Measurements from ENCODE around the gene CERKL. TPM values are rescaled to one million over a fixed set of nuclear protein-coding genes. Genes with fewer than 3 reads are reported as not detected.
A peak's percentile ranks its signal among the peaks of the same experiment; 100 is the strongest.

The CERKL gene
- total and polyA plus RNA-seq, 2 of the 13 experiments (the other 11 are each of a cell fraction or from before 2014, with no cell fraction given): not detected

DNA sequence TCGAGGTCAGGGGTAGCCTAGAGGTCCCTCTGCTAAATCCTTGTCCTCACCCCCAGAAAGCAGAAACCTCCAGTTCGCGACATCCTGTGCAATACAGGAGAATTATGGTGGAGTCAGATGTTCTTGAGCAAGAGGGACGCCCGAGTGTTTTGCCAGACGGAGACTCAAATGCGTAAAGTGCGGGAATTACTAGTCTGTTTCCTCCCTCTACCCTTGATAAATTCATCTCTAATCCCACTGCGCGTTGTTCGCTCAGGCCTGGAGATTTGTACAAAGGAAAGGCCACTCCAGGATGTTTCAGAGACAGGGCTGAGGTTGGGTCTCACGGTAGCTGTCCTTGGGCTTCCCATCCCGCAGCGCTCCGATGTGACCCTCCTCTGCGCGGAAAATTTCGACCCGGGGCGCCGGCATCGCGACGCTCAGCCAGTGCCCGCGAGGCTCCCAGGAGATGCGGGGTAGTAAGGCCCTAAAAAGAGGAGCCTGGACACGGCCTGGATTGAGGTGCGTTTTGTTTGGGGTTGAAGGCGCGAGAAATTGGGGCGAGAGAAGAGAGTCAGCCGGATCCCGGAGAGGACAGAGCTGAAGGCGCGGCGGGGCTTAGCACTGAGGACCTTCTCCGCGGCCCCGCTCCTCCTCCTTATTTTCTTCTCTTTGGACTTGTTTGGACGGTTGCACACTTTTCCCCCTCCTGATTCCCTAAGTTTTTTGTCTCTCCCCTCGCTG, 26.1 kb upstream of the CERKL start:
- Histone ChIP-seq H3K27me3 (ENCODE audit: control insufficient read depth in 1 of 2, insufficient read depth in 2 of 2, low read length in 2 of 2) (peaks cover 9 to 54% of the 10 kb centered on the region in 2 experiments), H3K27ac (ENCODE audit: extremely low read length, insufficient read depth, low read length) (no peak overlapping the region), H4K20me1 (ENCODE audit: insufficient read depth, low read length) (no peaks in the 10 kb centered on the region; the same call in 1 of the 2 replicates), H3K36me3 (replicated peaks in 1 of 2; ENCODE audit: control insufficient read depth in 1 of 2, insufficient read depth in 2 of 2, low read length in 2 of 2) (no peaks in the 10 kb centered on the region), H3K9me3 (ENCODE audit: low read length) (no peaks in the 10 kb centered on the region), H3K4me3 (replicated peaks in 1 of 3; ENCODE audit: insufficient read depth in 1 of 3, low read depth in 2 of 3, low read length in 3 of 3) (no peak overlapping the region), H3K4me2 (ENCODE audit: low read depth, low read length) (no peak overlapping the region), H3K9ac (ENCODE audit: insufficient read depth, low read depth, low read length) (no peak overlapping the region), H2AFZ (ENCODE audit: low read length) (no peak overlapping the region), H3K79me2 (ENCODE audit: insufficient read depth, low read length) (no peaks in the 10 kb centered on the region), H3K4me1 (ENCODE audit: insufficient read depth, low read length) (no peaks in the 10 kb centered on the region)
- in situ Hi-C loops (cut with HindIII; ENCODE audit: extremely low pct_ligation_motif_present, low pct_unique_long_range_greater_than_20kb) (no loop called here), intact Hi-C loops (cut with micrococcal nuclease; ENCODE audit: unreplicated experiment) (no loop called here)
- TF ChIP-seq, protein P1, sequence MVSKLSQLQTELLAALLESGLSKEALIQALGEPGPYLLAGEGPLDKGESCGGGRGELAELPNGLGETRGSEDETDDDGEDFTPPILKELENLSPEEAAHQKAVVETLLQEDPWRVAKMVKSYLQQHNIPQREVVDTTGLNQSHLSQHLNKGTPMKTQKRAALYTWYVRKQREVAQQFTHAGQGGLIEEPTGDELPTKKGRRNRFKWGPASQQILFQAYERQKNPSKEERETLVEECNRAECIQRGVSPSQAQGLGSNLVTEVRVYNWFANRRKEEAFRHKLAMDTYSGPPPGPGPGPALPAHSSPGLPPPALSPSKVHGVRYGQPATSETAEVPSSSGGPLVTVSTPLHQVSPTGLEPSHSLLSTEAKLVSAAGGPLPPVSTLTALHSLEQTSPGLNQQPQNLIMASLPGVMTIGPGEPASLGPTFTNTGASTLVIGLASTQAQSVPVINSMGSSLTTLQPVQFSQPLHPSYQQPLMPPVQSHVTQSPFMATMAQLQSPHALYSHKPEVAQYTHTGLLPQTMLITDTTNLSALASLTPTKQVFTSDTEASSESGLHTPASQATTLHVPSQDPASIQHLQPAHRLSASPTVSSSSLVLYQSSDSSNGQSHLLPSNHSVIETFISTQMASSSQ (IDR thresholded peaks at IDR 0.05; ENCODE audit: low read depth): no peak
- TF ChIP-seq, protein P1 (CRISPR knock-in tag; IDR thresholded peaks at IDR 0.05; ENCODE audit: borderline replicate concordance): no peak
- TF ChIP-seq ZNF567 (CRISPR knock-in tag; IDR thresholded peaks at IDR 0.05; ENCODE audit: borderline replicate concordance) (no peak), ZNF616 (CRISPR knock-in tag; IDR thresholded peaks at IDR 0.05; ENCODE audit: low read depth) (no peak), GATAD1 (CRISPR knock-in tag; IDR thresholded peaks at IDR 0.05) (no peak), EZH2 (conservative IDR thresholded peaks at IDR 0.05; ENCODE audit: low read depth, low read length) (0 out of 2 replicates have a peak, but pooled peaks have one; percentile 68), PCBP1 (IDR thresholded peaks at IDR 0.05; ENCODE audit: borderline replicate concordance, low read depth, low read length) (0 out of 2 replicates have a peak, but pooled peaks have one; percentile 30)
- TF ChIP-seq, protein P2, sequence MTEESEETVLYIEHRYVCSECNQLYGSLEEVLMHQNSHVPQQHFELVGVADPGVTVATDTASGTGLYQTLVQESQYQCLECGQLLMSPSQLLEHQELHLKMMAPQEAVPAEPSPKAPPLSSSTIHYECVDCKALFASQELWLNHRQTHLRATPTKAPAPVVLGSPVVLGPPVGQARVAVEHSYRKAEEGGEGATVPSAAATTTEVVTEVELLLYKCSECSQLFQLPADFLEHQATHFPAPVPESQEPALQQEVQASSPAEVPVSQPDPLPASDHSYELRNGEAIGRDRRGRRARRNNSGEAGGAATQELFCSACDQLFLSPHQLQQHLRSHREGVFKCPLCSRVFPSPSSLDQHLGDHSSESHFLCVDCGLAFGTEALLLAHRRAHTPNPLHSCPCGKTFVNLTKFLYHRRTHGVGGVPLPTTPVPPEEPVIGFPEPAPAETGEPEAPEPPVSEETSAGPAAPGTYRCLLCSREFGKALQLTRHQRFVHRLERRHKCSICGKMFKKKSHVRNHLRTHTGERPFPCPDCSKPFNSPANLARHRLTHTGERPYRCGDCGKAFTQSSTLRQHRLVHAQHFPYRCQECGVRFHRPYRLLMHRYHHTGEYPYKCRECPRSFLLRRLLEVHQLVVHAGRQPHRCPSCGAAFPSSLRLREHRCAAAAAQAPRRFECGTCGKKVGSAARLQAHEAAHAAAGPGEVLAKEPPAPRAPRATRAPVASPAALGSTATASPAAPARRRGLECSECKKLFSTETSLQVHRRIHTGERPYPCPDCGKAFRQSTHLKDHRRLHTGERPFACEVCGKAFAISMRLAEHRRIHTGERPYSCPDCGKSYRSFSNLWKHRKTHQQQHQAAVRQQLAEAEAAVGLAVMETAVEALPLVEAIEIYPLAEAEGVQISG (CRISPR knock-in tag; IDR thresholded peaks at IDR 0.05): no peak
- BruUV-seq (replicated peaks): no TSS peak
- FAIRE-seq (no peak), ATAC-seq (no peak), DNase-seq (ENCODE audit: low spot score) (no peak)
- WGBS (ENCODE audit: low lambda C conversion rate): 54% methylated on average over 42 of the region's 42 CpGs
- ChIA-PET POLR2A (no interaction called here), CTCF (ENCODE audit: low intra/inter-chr PET ratio, low total read pairs) (no interaction called here)
